Endothelial cell (in vitro differentiated cells): ENCODE measurements around the gene OPRD1. TPM values are rescaled to one million over a fixed set of nuclear protein-coding genes. Genes with fewer than 3 reads are reported as not detected.

Experiments used
- DNase-seq: peaks from one replicate; pipeline ENCODE4 v3.0.0; 2021; ENCODE audit warnings: low spot score
- H3K27ac Mint-ChIP-seq: one replicate; pipeline ENCODE4 v1.8.0; 2021; ENCODE audit warnings: mixed read lengths, inconsistent platforms; ENCODE audit not compliant: unreplicated experiment
- H3K27me3 Mint-ChIP-seq: one replicate; pipeline ENCODE4 v1.8.0; 2021; ENCODE audit warnings: mild to moderate bottlenecking, moderate library complexity, mixed read lengths, inconsistent platforms; ENCODE audit not compliant: unreplicated experiment
- H3K36me3 Mint-ChIP-seq: one replicate; pipeline ENCODE4 v1.8.0; 2021; ENCODE audit warnings: mild to moderate bottlenecking, low read depth, mixed read lengths, inconsistent platforms; ENCODE audit not compliant: unreplicated experiment
- H3K4me1 Mint-ChIP-seq: one replicate; pipeline ENCODE4 v1.8.0; 2021; ENCODE audit warnings: mild to moderate bottlenecking, mixed read lengths, inconsistent platforms; ENCODE audit not compliant: unreplicated experiment
- H3K4me3 Mint-ChIP-seq: one replicate; pipeline ENCODE4 v1.8.0; 2021; ENCODE audit warnings: mild to moderate bottlenecking, mixed read lengths, inconsistent platforms; ENCODE audit not compliant: unreplicated experiment
- H3K9me3 Mint-ChIP-seq: one replicate; pipeline ENCODE4 v1.8.0; 2021; ENCODE audit warnings: mixed read lengths, inconsistent platforms; ENCODE audit not compliant: unreplicated experiment
- total RNA-seq: library from RNA; stranded (reverse); fragmentation: NEBNext Ultra II Directional; extraction: Animal tissue kit (Norgen Biotek cat#: 25700); gene quantifications from one replicate; pipeline ENCODE4 v1.2.1, GENCODE V29; 2021; ENCODE audit not compliant: unreplicated experiment
- TF ChIP-seq, protein P1 (sequence below): fragments of 200-600 bp; sonication (generic); IDR thresholded peaks from one replicate; pipeline ENCODE4 v1.5.0; 2021; ENCODE audit warnings: antibody characterized with exemption; ENCODE audit not compliant: unreplicated experiment

Gene OPRD1
- total RNA-seq, 1 donor from 2014 or later, result 9.7 TPM

DNA sequence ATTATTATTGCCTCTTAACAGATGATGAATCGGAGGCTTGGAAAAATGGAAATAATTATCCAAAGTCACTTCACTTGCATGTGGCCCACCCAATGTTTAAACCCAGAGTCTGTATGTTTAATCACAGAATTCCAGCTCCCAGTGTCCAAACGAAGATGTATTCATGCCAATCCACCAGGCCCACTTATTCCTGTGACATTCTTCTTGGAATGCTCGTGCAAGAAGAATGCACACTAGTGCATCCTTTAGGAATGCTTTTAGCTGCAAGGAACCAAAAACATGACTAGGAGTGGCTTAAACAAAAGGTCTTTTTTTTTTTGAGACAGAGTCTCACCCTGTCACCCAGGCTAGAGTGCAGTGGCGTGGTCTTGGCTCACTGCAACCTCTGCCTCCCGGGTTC is 8.9 kb upstream of the OPRD1 start:
- no peak overlapping the region for H3K4me3 Mint-ChIP-seq
- H3K27ac Mint-ChIP-seq, result no peak overlapping the region
- H3K27me3 Mint-ChIP-seq, result peaks cover 6% of the 10 kb centered on the region
- DNase-seq, result no peak
- H3K9me3 Mint-ChIP-seq, result no peaks in the 10 kb centered on the region
- TF ChIP-seq, protein P1, sequence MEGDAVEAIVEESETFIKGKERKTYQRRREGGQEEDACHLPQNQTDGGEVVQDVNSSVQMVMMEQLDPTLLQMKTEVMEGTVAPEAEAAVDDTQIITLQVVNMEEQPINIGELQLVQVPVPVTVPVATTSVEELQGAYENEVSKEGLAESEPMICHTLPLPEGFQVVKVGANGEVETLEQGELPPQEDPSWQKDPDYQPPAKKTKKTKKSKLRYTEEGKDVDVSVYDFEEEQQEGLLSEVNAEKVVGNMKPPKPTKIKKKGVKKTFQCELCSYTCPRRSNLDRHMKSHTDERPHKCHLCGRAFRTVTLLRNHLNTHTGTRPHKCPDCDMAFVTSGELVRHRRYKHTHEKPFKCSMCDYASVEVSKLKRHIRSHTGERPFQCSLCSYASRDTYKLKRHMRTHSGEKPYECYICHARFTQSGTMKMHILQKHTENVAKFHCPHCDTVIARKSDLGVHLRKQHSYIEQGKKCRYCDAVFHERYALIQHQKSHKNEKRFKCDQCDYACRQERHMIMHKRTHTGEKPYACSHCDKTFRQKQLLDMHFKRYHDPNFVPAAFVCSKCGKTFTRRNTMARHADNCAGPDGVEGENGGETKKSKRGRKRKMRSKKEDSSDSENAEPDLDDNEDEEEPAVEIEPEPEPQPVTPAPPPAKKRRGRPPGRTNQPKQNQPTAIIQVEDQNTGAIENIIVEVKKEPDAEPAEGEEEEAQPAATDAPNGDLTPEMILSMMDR, result no peak
- H3K4me1 Mint-ChIP-seq, result peaks cover 4% of the 10 kb centered on the region
- H3K36me3 Mint-ChIP-seq, result no peaks in the 10 kb centered on the region

DNA sequence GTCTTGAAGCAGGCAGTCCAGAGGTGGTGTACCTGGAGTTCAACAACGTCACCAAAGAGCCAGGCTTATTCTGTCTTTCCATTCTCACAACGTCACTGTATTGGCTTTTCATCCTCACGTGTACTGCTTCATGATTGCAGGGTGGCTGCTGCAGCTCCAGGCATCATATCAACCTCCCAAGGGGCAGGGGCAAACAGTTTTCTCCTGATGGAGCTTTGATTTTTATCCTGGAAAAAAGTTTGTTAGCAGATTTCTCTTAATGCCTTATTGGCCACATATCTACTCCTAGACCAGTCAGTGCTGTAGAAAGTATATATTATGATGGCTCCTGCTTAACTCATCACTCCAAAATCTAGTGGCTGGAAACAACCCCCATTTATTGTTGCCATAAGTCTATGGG is 8.3 kb upstream of the OPRD1 start:
- Mint-ChIP-seq H3K4me1 (peaks cover 2% of the 10 kb centered on the region), H3K9me3 (no peaks in the 10 kb centered on the region), H3K27me3 (peaks cover 6% of the 10 kb centered on the region), H3K27ac (no peak overlapping the region), H3K4me3 (no peak overlapping the region), H3K36me3 (no peaks in the 10 kb centered on the region)
- TF ChIP-seq, protein P1, result no peak
- no peak for DNase-seq

DNA sequence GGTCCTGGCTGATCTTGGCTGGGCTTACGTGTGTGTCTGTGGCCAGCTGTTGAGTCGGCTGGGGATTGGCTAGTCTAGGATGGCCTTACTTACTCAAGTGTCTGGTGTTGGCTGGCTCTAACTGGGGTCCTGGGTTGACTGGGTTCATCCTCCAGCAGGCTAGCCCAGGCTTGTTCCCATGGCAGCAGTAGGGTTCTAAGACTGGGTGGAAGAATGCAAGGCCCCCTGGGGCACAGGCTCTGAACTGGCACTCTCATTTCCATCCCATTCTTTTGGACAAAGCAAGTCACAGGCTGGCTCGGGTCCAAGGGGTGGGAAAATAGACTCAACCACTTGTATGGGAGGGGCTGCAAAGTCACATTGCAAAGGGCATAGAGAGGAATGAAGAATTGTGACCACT is 7.9 kb upstream of the OPRD1 start:
- DNase-seq, result no peak
- TF ChIP-seq, protein P1, result no peak
- no peak overlapping the region for H3K4me3 Mint-ChIP-seq
- H3K27ac Mint-ChIP-seq, result no peak overlapping the region
- H3K9me3 Mint-ChIP-seq, result no peaks in the 10 kb centered on the region
- H3K27me3 Mint-ChIP-seq, result peaks cover 6% of the 10 kb centered on the region
- no peaks in the 10 kb centered on the region for H3K4me1 Mint-ChIP-seq
- no peaks in the 10 kb centered on the region for H3K36me3 Mint-ChIP-seq

DNA sequence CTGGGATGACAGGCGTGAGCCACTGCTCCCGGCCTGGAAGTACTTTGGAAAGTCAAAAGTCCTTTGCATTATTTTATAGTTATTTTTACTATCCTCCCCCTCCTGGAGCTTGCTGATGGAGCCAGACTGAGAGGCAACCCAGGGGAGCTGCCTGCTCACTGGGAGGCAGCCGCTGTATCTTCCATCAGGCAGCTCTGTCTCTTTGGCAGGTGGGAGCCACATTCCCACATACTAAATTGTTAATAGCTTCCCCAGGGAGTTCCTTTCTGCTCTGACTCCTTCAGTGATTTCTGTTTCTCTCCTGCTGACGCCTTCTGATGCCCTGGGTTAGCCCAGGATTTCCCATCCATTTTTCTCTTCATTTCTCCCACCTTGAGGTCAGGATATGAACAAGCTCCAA is 4.9 kb upstream of the OPRD1 start:
- no peak for DNase-seq

DNA sequence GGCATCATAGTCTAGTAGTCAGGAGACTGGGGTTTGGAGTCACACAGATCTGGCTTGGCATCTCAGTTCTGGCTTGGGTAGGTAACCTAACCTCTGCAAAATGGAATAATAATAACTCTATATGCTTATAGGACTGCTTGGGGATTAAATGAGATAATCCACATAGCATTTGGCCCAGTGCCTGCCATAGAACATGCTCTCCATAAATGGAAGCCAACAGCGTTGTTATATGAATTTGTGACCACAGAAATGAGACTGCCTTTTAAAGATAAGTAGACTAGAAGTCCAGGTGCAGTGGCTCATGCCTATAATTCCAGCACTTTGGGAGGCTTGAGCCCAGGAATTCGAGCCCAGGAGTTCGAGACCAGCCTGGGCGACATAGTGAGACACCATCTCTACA is 4.0 kb upstream of the OPRD1 start:
- H3K4me1 Mint-ChIP-seq, result peaks cover 18% of the 10 kb centered on the region
- TF ChIP-seq, protein P1, result no peak
- no peak overlapping the region for H3K4me3 Mint-ChIP-seq
- H3K27ac Mint-ChIP-seq, result no peak overlapping the region
- H3K36me3 Mint-ChIP-seq, result no peaks in the 10 kb centered on the region
- no peak for DNase-seq
- peaks cover 9% of the 10 kb centered on the region for H3K27me3 Mint-ChIP-seq
- no peaks in the 10 kb centered on the region for H3K9me3 Mint-ChIP-seq

More for the DNA sequence above, 4.9 kb upstream of the OPRD1 start:
- Mint-ChIP-seq H3K4me1 (peaks cover 16% of the 10 kb centered on the region), H3K36me3 (no peaks in the 10 kb centered on the region), H3K27ac (no peak overlapping the region), H3K9me3 (no peaks in the 10 kb centered on the region), H3K27me3 (peaks cover 10% of the 10 kb centered on the region), H3K4me3 (no peak overlapping the region)
- TF ChIP-seq, protein P1, result no peak
